Stimulated activated CD8-positive, alpha-beta memory T cell treated with anti-CD3 and anti-CD28 coated beads, Interleukin-4, amount 100 ng/mL, for 48 hours (primary cell): ENCODE measurements around the gene ITPR3.
A peak's percentile ranks its signal among the peaks of the same experiment; 100 is the strongest.

Experiments used
- DNase-seq: peaks from one replicate; pipeline ENCODE4 v3.0.0-alpha.2; 2020

The ITPR3 gene

GRCh38 chr6:33671744-33672072 is 50.6 kb downstream of the ITPR3 start:
- DNase-seq: no peak

GRCh38 chr6:33672808-33673207 is 51.7 kb downstream of the ITPR3 start:
- DNase-seq: no peak

DNA sequence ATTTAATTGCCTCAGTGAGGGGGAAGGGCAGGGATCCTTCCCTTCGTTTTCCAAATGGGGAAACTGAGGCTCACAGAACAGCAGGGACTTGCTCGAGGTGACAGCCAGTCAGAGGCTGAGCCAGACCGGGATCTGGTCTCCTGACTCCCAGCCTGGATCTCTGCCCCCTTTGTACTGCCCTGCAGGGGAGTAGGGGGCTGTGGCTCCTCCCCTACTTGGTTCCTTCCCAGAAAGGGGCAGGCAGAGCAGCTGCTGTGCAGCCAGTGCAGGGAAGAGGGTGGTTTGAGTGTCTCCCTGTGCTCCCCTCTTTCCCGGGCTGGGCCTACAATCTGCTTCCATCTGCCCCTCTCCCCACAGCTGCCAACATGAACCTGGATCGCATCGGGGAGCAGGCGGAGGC is 52.7 kb downstream of the ITPR3 start:
- DNase-seq: no peak

- DNase-seq: no peak
Observed at GRCh38 chr6:33675968-33676367, 54.8 kb downstream of the ITPR3 start.

GRCh38 chr6:33676416-33677142 is 55.5 kb downstream of the ITPR3 start:
- no peak for DNase-seq

GRCh38 chr6:33677143-33677660 is 56.1 kb downstream of the ITPR3 start:
- no peak for DNase-seq

DNA sequence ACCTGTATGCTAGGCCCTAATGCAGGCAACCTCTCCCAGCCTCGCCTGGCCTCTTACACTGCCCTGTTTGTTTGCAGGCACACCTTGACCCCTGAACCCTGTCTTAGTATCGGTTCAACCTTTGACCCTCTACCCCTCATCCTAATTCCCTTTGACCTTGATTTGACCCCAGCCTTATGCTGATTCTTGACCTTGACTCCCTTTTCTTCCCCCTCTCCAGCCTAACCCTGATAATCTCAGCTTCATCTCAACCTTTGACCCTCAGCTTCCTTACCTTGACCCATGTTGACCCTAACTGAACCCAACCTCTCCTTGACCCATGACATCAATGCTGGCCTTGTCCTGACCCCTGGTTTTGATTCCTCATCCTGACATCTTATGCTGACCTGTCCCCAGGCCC is 56.6 kb downstream of the ITPR3 start:
- DNase-seq: no peak

GRCh38 chr6:33678233-33678931 is 57.3 kb downstream of the ITPR3 start:
- no peak for DNase-seq

DNA sequence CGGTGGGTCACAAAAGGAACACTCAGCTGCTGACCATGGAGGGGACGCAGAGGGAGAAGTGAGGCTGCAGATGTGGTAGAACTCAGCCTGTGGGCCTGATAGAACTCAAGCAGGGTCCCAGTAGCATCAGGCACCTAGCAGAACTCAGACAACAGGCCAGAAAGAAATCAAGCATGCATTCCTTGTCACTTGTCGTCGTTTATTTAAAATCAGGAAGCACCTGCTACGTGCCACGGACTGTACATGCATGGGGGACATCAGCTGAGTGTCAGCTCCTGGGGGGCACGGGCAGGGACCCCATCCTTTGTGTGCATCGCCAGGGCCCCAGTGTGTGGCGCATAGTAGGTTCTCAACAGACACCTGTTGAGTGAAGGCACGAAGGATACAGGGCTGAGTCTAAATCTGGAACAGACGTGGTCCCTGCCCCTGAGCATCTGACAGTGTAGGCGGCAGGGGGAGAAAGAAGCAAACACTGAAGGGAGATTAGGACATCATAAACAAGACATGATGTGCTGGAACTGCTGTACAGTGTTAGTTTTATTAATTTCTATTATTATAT is 57.9 kb downstream of the ITPR3 start:
- no peak for DNase-seq

DNA sequence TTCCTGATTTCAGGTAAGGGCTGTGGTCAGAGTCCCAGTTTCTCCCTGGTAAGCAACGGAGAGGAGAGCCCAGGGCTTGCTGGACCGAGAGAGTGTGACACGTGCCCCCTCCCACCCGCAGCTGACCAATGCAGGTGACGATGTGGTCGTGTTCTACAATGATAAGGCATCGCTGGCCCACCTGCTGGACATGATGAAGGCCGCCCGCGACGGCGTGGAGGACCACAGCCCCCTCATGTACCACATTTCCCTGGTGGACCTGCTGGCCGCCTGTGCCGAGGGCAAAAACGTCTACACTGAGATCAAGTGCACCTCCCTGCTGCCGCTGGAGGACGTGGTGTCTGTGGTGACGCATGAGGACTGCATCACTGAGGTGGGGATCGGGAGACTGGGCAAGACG is 58.6 kb downstream of the ITPR3 start:
- DNase-seq: no peak

- no peak for DNase-seq
Observed at GRCh38 chr6:33682341-33682740, 61.2 kb downstream of the ITPR3 start.

- DNase-seq: peak; percentile 64
Observed at GRCh38 chr6:33683051-33683571, 62.0 kb downstream of the ITPR3 start.

DNA sequence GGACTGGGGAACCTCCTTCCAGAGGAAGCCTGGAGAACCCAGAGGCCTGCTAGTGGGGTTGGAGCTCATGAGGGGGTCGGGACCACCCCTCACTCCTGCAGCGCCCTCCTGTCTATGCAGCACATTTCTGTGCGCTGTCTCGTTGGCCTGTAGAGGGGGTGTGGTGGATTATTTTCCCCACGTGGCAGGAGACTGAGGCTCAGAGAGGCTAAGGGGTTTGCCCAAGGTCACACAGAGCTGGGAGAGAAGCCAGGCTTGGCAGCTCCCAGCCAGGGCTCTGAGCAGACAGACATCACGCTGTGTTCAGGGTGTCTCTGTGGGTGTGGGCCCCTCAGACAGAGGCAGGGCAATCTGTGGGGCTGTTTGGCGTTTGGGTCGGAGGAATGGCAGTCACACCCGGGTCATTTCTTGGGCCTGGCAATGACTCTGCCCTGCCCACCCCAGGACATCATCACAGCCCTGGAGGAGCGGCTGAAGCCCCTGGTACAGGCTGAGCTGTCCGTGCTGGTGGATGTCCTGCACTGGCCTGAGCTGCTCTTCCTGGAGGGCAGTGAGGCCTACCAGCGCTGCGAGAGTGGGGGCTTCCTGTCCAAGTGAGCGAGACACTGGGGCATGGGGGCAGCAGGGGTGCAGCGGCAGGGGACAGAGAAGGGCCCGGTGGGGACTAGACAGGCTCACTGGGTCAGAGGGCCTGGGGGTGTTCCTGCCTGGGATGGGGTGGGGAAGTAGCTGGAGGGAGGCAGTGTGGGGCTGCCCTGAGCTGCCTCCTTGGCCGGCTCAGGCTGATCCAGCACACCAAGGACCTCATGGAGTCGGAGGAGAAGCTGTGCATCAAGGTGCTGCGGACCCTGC is 62.7 kb downstream of the ITPR3 start:
- DNase-seq: no peak

- DNase-seq: no peak
Observed at GRCh38 chr6:33684428-33684896, 63.3 kb downstream of the ITPR3 start.

DNA sequence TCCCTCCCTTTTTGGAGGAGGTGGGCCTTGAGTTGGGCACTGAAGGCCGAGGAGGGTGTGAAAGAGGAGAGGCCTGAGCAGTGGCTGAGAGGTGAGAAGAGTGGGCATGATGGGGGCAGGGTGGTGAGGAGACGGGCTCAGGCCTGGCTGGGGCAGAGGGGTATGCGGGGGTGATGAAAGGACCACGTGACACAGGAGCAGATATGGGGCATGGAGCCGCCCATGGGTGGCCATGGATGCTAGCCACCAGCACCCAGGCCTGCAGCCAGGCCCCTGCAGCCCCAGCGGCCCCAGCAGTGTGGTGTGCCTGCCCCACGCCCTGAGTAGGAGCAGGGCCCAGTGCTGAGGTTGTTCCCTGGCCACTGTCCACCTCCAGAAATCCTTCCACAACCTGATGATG is 63.9 kb downstream of the ITPR3 start:
- no peak for DNase-seq

DNA sequence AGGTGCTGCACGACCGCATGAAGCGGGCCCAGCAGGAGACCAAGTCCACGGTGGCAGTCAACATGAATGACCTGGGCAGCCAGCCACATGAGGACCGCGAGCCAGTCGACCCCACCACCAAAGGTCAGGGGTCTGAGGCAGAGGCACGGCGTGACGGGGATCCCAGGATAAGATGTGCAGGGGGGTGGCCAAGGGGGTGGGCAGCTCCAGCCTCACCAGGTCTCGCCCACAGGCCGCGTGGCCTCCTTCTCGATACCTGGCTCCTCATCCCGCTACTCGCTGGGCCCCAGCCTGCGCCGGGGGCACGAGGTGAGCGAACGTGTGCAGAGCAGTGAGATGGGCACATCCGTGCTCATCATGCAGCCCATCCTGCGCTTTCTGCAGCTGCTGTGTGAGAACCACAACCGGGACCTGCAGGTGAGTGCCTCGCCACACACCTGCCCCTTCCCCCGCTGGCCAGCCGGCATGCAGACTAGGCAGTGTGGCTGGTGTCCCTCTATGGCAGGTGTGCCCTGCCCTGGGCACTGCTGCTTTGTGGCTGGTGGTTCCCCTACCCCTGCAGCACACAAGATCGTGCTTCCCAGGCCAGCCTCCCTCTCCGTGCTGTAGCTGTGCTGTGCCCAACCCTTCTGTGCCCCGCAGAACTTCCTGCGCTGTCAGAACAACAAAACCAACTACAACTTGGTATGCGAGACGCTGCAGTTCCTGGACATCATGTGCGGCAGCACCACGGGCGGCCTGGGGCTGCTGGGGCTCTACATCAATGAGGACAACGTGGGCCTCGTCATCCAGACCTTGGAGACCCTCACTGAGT is 64.5 kb downstream of the ITPR3 start:
- no peak for DNase-seq

GRCh38 chr6:33686225-33686924 is 65.3 kb downstream of the ITPR3 start:
- DNase-seq: no peak

DNA sequence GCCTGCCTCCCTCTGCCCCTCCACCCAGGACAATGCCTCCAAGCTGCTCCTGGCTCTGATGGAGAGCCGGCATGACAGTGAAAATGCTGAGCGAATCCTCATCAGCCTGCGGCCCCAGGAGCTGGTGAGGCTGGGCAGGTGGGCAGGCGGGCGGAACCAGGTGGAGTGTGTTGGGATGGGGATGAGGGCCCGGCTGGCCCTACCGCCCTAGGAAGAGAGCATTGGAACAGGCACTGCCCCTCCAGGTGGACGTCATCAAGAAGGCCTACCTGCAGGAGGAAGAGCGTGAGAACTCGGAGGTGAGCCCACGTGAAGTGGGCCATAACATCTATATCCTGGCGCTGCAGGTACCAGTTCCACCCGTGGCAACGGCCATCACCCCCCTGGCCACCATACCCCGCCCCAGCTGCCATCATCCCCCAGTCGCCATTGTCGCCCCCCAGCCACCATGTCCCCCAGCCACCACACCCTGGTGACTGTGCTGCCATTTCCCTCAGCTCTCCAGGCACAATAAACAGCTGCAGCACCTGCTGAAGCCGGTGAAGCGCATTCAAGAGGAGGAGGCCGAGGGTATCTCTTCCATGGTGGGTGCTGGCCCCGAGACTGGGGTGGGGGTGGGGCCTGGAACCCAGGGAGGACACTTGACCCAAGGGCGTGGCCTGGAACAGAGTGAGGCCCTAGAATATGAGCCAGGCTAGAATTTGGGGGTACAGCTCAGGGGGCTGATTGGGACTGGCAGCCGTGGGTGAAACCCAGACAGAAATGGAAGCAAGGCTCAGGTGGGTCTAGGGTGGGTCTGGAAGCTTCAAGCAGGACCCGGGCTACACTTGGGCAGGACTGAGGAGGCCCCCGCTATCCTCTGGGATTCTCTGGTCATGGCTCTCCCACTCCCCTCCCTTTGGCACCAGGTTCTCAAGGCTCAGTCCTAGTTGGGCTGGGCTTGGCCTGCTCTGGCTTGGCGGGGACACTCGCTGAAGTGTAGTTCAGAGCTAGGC is 66.2 kb downstream of the ITPR3 start:
- DNase-seq: no peak

GRCh38 chr6:33688006-33688405 is 66.9 kb downstream of the ITPR3 start:
- no peak for DNase-seq
